MM.1S (cell line): Measurements from ENCODE around the gene ADCK1.

Experiments used
- CTCF ChIP-seq: fragments of 300-600 bp; sonication (generic); IDR thresholded peaks from 2 replicates; pipeline ENCODE4 v1.5.1; 2016; ENCODE audit warnings: antibody characterized with exemption, low read length, mixed read lengths
- EZH2 ChIP-seq: fragments of 300-600 bp; sonication (generic); optimal IDR thresholded peaks from 2 replicates; pipeline ENCODE3; 2017; ENCODE audit warnings: low read depth, mild to moderate bottlenecking, antibody characterized with exemption, low read length, mixed read lengths

DNA sequence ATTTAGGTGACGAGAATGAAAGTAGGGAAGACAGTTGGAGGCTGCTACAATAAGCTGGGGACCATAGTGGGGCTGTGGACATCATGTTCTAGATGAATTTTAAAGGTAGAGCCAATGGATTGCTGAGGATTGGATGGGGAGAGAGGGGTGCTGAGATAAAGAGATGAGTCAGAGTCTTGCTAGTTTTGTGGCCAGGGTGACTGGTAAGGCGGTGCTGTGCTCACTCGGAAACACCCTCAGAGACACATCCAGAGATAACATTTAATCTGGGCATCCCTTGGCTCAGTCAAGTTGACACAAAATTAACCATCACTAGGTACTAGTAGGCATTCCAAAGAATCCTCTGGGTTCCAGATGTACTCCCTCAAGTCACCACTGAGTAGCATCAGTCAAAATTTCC is 170.7 kb downstream of the ADCK1 start:
- TF ChIP-seq EZH2 (no peak), CTCF (no peak)
